GM21737 (cell line): ENCODE measurements around the gene ME2.
"Not testable (repeated sequence)": the region's sequence is repeated elsewhere in the genome, so short reads cannot be mapped to it uniquely, and the experiment has no call there.

ENCODE experiments used
- ATAC-seq: cut with Tn5 transposase; IDR thresholded peaks from one replicate; pipeline ENCODE4 v1.9.1; 2021; ENCODE audit warnings: mild to moderate bottlenecking, moderate library complexity; ENCODE audit not compliant: unreplicated experiment

Gene ME2

GRCh38 chr18:50911006-50911405 is 32.1 kb downstream of the ME2 start:
- no peak for ATAC-seq

- ATAC-seq = no peak
Measured at GRCh38 chr18:50917021-50917420, 38.1 kb downstream of the ME2 start.

GRCh38 chr18:50918153-50918552 is 39.2 kb downstream of the ME2 start:
- no peak for ATAC-seq

- ATAC-seq = no peak
Measured at GRCh38 chr18:50924372-50924771, 45.5 kb downstream of the ME2 start.

DNA sequence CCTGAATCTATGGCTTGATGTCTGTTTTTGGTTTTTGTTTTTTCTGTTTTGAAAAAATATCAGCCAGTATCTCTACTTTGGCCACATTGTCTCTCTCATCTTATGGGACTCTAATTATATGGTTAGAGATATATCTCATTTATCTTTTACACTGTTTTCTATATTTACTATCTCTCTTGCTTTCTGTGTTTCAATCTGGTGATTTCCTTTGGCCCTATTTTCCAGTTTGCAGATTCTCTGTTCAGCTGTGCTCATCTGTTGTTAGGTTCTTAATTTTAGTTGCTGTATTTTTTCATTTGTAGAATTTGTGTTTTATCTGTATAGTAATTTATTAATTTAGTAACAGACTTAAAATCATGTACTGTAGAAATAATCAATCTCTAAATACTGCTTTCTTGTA is 47.6 kb downstream of the ME2 start:
- ATAC-seq = no peak

DNA sequence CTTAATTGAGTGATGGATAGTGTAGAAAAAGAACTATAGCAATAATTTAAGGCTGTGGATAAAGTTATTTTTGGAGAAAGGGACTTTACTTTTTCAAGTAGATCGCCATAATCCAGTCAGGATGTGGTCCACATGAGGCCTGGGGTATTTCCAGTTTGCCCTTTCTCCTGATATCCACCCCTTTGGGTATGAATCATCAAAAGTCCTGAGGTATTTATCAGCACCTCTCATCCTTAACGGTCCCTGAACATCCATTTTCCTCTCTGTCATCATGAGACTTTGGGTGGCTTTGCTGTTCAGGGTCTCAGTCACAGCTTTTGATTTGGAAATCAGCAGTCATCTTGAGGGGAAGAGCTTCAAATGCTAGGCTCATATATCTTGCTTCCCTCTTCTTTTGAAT is 49.6 kb downstream of the ME2 start:
- ATAC-seq = no peak

DNA sequence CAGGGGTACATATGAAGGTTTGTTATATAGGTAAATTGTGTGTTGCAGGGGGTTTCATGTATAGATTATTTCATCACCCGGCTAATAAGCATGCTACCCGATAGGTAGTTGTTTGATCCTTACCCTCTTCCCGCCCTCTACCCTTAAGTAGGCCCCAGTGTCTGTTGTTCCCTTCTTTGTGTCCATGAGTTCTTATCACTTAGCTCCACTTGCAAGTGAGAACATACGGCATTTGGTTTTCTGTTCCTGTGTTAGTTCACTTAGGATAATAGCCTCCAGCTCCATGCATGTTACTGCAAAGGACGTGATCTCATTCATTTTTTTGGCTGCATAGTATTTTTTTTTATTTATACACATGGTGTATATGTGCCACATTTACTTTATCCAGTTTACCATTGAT is 54.8 kb downstream of the ME2 start:
- no peak for ATAC-seq

DNA sequence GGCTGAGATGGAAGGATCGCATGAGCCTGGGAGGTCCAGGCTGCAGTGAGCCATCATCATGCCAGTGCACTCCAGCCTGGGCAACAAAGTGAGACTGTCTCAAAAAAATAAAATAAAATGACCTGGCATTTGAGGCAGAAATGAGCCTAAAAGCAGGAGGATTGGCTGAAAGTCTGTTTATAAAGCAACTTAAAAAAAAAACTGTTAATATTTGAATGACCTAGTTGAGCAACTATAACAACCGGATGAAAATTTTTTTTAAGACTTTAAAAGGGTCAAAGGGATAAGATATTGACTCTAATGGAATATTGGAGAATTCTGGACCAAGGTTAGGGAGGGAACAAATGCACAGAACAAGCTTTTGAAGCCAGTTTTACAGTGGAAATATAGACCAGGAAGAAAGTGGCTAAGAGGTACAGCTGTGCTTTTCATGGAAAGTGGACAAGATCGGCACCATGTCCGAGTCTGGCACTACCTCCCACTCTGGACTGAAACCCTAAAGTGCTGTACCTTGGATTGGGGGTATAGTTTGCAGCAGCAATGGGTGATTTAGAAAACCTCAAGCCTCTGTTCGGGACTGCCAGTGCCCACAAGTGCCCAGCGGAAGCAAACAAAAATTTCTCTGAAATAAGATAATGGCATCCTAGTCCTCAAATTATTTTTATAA is 55.8 kb downstream of the ME2 start:
- ATAC-seq = no peak

GRCh38 chr18:50935493-50936191 is 56.7 kb downstream of the ME2 start:
- no peak for ATAC-seq

- no peak for ATAC-seq
Measured at GRCh38 chr18:50937183-50937582, 58.3 kb downstream of the ME2 start.

DNA sequence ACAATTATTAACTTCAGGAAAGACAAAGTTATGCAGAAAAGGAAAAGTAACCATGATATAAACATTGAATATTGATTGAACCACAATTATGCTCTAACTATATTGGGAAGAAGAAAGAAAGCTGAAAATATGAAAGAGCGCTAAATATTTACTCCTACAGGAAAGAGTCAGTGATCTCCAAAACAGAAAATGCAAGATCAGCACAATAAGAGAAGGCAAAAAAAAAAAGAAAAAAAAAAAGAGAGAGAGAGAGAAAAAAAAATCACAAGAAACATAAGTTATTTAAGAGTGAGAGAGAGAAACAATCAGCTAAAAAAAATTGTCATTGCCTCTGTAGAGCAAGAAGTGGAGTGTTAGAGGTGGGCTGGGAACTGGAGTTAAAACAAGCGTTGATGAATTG is 60.0 kb downstream of the ME2 start:
- ATAC-seq = no peak

GRCh38 chr18:50944245-50944932 is 65.5 kb downstream of the ME2 start:
- no peak for ATAC-seq

- ATAC-seq = not testable (repeated sequence)
Measured at GRCh38 chr18:50945918-50946317, 67.0 kb downstream of the ME2 start.

GRCh38 chr18:50947899-50948298 is 69.0 kb downstream of the ME2 start:
- no peak for ATAC-seq

DNA sequence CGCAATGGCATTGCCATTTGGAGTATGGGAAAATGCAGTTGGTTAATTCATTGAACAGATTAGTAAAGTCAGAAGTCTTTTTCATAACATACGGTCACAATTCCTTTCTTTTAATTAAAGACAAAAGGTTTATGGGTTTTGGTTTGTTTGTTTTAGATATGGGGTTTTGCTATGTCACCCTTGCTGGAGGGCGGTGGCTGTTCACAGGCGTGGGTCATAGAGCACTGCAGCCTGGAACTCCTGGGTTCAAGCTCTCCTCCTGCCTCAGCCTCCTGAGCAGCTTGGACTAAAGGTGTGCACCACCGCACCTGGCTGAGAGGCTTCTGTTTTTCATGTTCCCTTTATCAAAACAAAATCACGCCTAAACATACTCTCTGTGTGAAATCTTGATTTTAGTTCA is 70.3 kb downstream of the ME2 start:
- ATAC-seq = no peak

DNA sequence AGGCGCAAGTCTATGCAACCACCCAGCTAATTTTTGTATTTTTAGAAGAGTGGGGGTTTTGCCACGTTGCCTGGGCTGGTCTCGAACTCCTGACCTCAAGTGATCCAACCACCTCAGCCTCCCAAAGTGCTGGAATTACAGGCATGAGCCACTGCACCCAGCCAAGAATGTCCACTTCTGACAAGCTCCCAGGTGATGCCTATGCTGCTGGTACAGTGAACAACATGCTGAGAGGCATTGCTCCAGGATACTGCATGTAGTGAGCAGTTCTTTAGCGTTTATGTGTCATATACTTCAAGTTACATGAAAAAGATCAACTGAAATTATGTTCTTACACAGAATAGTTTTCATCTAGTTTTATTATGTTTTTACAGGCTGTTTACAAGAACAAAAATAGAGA is 71.7 kb downstream of the ME2 start:
- no peak for ATAC-seq

GRCh38 chr18:50953822-50954221 is 74.9 kb downstream of the ME2 start:
- no peak for ATAC-seq

GRCh38 chr18:50955253-50955652 is 76.3 kb downstream of the ME2 start:
- no peak for ATAC-seq

DNA sequence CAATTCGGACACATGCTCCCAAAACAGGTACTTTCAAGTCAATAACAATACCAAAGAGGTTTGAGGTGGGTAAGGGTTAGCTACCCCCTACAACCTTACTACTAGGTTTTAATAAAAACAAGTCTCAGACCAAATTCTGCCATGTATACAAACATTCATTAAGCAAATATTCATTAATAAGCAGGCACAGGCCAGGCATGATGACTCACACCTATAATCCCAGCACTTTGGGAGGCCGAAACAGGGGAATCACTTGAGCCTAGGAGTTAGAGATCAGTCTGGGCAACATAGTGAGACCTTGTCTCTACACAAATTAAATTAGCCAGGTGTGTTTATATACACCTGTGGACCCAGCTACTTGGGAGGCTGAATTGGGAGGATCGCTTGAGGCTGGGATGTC is 77.2 kb downstream of the ME2 start:
- no peak for ATAC-seq

DNA sequence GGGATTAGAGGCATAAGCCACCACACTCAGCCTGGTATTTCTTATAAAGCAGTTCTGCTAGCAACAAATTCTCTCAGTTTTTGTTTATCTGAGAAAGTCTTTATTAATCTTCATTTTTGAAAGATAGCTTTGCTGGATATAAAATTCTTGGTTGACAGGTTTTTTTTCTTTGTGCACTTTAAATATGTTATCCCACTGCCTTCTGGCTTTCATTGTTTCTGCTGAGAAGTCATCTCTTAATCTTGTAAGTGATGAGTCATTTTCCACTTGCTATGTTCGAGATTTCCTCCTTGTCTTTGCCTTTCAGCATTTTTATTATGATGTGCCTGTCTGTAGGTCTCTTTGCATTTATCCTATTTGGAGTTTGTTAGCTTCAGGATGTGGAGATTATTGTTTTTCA is 83.1 kb downstream of the ME2 start:
- ATAC-seq = no peak

DNA sequence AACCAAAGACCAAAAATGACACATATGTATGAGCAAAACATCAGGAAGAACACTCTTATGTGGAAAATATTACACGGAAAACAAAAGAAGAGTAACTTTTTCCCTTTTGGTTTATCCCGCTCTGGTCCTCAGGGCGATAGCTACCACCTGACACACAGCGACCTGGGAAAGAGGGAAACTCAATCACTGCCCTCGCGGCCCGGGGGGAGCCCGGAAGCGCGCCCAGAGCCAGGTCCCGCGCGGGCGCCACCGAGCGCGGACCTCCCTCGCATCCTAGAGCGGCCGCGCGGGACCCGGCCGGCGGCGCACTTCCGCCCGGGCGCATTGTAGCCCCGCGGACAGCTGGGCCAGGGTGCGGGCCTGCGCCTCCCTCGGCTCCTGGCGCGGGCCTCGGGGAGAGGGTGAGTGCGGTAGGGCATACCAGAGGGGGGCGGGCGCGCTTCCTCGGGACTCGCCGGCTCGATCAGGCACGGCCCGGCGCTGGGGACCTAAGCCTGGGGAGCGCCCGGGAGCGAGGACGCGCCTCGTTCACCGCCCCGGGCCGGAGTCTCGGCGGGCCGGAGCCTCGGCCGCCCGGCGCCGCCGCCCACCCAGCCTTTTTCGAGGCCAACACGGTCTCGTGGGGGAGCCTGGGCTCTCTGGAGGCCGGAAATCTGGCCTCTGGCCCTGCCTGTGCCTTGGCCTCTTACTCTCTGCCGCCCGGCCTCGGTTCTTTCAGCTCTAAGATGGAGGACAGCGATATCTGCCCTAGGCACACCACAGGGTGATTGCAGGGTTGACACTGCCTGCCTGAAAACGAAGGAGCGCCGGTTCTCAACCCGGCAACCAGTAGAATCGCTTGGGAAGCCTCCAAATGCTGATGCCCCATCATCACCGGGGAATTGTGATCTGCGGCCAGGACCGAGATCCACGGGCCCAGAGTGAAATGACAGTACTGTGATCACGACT is 89.1 kb downstream of the ME2 start, which contains the start of gene ELAC1:
Gene ELAC1, plus strand, starts transcription at position 327 of the 948 bp plus-strand sequence. CDS start 6,365 bp downstream, outside the sequence.
- peak; percentile 96 for ATAC-seq
